GF-D8 (cell line): ENCODE data around the gene UBE2Q2.
A peak's percentile ranks its signal among the peaks of the same experiment; 100 is the strongest.
"Not testable (repeated sequence)": the region's sequence is repeated elsewhere in the genome, so short reads cannot be mapped to it uniquely, and the experiment has no call there.

ENCODE experiments used
- DNase-seq: peaks from one replicate; lab custom pipeline; 2025; lab: John Stamatoyannopoulos, UW

Gene UBE2Q2

GRCh38 chr15:75864213-75865059 lies 21.2 kb downstream of the UBE2Q2 start:
- DNase-seq: peak; percentile 50

GRCh38 chr15:75866045-75866444 lies 22.8 kb downstream of the UBE2Q2 start:
- not testable (repeated sequence) for DNase-seq

DNA sequence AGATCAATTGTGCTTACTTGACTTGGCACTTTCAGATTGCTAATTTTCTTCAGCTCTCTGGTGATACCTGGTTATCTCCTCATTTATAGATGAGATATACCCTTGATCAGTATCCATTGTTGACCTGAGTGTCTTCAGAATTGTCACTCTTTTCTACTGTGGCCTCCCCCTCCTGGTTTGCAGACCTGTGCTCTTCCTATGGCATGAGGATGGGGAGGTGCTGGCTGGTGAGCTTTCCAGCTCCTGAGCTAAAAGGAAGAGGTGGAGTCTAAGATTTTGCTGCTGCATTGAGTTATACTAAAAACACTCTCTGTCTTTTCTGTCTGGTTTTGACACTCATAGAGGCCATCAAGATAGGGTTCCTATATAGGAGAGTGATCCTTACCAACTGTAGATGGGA lies 23.7 kb downstream of the UBE2Q2 start:
- DNase-seq: no peak

DNA sequence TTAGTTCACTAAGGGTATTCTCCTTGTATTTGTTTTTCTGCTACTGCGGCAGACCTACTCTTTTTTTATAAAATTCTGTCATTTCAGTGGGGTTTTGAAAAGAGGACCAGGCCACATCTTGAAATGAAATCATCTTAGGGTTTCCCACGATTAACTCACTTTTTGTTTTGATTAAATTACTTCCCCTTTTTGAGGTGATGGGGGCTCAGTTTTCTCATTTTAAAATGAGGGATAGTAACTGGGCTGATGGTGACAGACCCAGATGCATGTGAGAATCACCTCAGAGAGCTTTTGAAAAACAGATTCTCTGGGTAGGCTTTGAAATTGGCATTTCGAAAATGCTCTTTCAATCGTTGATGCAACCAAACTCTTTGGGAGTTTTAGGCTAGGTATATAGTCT lies 24.2 kb downstream of the UBE2Q2 start:
- DNase-seq: no peak

GRCh38 chr15:75868019-75868418 lies 24.8 kb downstream of the UBE2Q2 start:
- DNase-seq: no peak

DNA sequence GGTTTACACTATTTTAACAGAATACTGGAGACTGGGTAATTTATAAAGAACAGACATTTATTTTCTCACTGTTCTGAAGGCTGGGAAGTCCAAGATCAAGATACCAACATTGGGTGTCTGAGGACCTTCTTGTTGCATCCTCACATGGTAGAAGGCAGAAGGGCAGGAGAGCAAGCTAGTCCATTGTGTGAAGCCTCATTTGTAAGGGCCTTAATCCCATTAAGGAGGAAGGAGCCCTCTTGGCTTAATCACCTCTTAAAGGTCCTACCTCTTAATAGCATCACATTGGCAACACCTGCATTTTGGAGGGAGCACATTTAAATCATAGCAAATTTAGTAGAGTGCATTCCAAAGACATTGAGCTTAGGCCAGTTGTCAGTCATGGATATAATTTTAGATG lies 26.2 kb downstream of the UBE2Q2 start:
- no peak for DNase-seq

GRCh38 chr15:75871589-75871988 lies 28.3 kb downstream of the UBE2Q2 start:
- not testable (repeated sequence) for DNase-seq

GRCh38 chr15:75872403-75872990 lies 29.2 kb downstream of the UBE2Q2 start:
- no peak for DNase-seq

DNA sequence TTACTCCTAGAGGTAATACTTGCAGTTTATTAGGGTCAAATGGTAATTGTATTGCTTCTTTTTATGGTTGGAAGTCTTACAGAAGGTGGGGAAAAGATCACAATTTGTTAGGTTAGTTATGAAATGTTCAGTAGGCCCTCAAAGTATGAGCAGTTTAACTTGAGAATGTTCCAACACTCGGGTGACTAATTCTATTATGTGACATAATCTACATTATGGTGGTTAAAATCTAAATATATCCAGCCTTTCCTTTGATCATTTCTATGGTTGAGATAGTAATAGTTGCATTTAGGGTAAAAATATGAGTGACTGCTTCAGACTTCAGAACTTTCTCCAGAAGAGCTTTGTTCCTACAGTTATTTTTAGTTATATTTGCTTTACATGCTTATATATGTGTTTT lies 40.8 kb downstream of the UBE2Q2 start:
- no peak for DNase-seq

GRCh38 chr15:75887178-75887577 lies 43.9 kb downstream of the UBE2Q2 start:
- DNase-seq: no peak

DNA sequence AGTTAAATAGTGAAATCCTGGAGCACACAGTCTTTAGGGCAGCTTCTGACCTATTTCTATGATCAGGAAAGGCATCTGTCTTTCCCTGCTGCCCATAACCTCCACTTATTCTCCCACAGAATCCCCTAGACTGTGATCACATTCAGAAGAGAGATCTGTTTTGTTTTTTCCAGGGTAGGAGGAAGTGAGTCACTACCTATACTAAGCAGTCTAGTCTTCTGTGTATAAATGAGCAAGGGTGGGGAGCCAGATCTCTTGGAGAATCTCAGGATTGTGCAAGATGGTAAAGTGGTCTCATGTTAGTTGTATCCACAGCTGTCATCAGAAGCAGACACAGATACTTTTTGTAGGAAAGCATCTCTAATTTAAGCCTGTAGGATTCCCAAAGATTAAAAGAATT lies 48.6 kb downstream of the UBE2Q2 start:
- DNase-seq: peak; percentile 34

GRCh38 chr15:75895731-75896130 lies 52.5 kb downstream of the UBE2Q2 start:
- no peak for DNase-seq

- DNase-seq: no peak
Observed at GRCh38 chr15:75900577-75900976, 57.3 kb downstream of the UBE2Q2 start.

- peak; percentile 82 for DNase-seq
Observed at GRCh38 chr15:75902129-75902557, 58.9 kb downstream of the UBE2Q2 start.

GRCh38 chr15:75903331-75904239 lies 60.3 kb downstream of the UBE2Q2 start, which contains the start of gene FBXO22:
Gene FBXO22 (plus strand): TSS chr15:75903878. CDS start chr15:75903964, 86 bp downstream.
- DNase-seq: peak; percentile 73

GRCh38 chr15:75905231-75905630 lies 62.0 kb downstream of the UBE2Q2 start:
- no peak for DNase-seq

DNA sequence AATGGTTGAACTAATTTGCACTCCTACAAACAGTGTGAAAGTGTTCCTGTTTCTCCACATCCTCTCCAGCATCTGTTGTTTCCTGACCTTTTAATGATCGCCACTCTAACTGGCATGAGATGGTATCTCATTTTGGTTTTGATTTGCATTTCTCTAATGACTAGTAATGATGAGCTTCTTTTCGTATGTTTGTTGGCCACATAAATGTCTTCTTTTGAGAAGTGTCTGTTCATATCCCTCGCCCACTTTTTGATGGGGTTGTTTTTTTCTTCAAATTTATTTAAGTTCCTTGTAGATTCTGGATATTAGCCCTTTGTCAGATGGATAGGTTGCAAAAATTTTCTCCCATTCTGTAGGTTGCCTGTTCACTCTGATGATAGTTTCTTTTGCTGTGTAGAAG lies 67.1 kb downstream of the UBE2Q2 start:
- not testable (repeated sequence) for DNase-seq

- DNase-seq: no peak
Observed at GRCh38 chr15:75916978-75917377, 73.7 kb downstream of the UBE2Q2 start.

GRCh38 chr15:75918135-75918534 lies 74.9 kb downstream of the UBE2Q2 start:
- DNase-seq: no peak

DNA sequence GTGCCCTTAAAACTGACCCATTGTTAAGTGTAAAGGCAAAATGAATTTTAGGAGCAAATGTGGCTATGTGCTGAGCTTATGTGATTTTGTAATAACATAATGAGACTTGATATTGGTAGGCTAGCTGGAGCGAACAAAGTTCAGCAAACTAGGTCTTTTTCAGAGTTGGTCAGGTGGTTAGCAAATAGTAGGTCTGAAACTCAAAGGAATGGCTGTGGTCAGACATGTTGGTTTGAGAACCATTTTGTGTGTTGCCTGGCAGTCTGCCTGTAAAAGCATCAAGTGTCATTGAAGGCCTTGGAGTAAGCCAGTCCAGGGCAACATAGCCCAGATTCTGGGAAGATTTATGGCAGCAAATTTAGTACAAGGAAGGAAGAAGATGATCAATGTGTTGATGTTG lies 76.8 kb downstream of the UBE2Q2 start:
- no peak for DNase-seq

- no peak for DNase-seq
Observed at GRCh38 chr15:75921732-75922703, 78.8 kb downstream of the UBE2Q2 start.
